HL-60/S4 treated with phorbol 12-myristate 13-acetate at 8.2 ng/mL for 4 days and 3 days (cell line): Measurements from ENCODE around the gene TBCE.

Experiments used
- in situ Hi-C: fragments of 300-500 bp; cut with MboI; formaldehyde crosslinking; loops from 2 replicates; pipeline ENCODE4 v1.15.0; 2022; ENCODE audit warnings: low sequenced_read_pairs

TBCE gene

DNA sequence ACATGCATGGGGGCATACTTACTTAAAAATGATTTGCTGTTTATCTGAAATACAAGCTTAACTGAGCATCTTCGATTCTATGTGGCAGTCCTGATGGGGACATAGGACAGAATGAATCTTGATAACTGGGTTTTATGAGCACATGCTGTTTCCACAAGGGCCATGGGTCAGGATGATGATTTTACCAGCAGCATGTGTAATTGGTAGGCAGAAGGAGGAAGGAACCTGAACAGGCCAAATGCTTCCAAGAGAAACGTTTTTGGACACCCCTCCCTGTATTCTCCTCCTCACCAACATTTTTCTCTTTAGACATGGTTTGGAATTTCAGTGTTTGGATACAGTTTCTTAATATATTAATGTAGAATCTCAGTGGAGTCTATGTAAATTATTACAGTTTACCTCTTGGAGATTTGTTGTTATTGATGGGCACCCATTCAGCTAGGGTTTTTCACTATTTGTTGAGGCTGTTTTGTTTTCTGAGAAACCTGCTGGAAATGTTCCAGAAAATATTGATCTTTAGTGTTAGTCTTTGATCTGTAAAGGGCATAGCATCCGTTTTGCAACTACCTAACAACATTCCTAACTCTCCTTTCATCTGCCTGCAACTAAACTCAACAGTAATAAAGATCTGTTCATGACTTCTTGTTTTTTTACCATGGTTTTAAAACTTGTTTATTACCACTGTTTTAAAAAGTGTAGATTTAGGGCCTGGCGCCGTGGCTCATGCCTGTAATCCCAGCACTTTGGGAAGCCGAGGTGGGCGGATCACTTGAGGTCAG, 42.0 kb downstream of the TBCE start:
- in situ Hi-C loops: loop anchor here (25.0 kb wide), 1 partner anchor 172 kb away; no protein-coding TSS in a partner anchor

DNA sequence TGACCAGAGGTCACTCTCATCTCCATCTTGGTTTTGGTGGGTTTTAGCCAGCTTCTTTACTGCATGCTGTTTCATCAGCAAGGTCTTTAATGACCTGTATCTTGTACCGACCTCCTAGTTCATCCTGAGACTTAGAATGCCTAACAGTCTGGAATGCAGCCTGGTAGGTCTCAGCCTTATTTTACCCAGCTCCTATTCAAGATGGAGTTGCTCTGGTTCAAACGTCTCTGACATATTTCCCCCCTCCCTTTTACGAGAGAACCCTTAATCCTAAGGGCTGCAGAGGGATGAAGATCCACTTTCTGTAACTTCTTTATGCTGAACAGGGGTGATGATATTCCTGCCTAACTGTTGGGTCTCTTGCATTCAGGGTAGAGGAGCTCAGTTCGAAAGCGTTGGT, 43.2 kb downstream of the TBCE start:
- in situ Hi-C loops: loop anchor here (25.0 kb wide), 1 partner anchor 173 kb away; no protein-coding TSS in a partner anchor

DNA sequence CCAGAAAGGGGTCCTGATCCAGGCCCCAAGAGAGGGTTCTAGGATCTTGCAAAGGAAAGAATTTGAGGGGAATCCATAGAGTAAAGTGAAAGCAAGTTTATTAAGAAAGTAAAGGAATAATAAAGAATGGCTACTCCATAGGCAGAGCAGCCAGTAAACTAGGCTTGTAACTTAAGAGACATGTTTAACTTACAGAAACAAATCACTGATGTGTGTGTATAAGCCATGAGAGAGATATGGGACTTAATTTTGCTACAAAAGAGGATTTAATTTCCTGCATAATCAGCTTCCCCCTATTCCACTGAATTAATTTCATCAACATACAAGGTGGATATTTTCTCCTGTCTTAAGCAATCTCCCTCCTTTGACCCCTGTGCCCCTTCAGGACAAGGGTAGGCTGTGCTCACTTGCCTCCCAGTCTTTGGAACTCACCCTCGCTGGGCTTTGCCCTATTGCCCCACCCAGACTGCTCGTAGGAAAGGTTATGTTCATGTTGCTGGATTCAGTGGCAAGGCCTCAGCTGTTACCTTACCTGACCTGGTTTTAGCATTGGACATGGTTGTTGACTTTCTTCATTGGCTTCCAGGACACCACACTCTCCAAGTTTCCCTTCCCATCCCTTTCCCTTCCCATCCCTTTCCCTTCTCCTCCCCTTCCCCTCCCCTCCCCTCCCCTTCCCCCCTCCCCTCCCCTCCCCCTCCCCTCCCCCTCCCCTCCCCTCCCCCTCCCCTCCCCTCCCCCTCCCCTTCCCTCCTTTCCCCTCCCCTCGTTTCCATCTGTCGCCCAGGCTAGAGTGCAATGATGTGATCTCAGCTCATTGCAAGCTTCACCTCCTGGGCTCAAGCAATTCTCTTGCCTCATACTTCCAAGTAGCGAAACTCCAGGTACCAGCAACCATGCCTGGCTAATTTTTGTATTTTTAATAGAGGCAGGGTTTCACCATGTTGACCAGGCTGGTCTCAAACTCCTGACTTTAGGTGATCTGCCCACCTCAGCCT, 44.6 kb downstream of the TBCE start:
- in situ Hi-C loops: loop anchor here (25.0 kb wide), 1 partner anchor 174 kb away; no protein-coding TSS in a partner anchor

DNA sequence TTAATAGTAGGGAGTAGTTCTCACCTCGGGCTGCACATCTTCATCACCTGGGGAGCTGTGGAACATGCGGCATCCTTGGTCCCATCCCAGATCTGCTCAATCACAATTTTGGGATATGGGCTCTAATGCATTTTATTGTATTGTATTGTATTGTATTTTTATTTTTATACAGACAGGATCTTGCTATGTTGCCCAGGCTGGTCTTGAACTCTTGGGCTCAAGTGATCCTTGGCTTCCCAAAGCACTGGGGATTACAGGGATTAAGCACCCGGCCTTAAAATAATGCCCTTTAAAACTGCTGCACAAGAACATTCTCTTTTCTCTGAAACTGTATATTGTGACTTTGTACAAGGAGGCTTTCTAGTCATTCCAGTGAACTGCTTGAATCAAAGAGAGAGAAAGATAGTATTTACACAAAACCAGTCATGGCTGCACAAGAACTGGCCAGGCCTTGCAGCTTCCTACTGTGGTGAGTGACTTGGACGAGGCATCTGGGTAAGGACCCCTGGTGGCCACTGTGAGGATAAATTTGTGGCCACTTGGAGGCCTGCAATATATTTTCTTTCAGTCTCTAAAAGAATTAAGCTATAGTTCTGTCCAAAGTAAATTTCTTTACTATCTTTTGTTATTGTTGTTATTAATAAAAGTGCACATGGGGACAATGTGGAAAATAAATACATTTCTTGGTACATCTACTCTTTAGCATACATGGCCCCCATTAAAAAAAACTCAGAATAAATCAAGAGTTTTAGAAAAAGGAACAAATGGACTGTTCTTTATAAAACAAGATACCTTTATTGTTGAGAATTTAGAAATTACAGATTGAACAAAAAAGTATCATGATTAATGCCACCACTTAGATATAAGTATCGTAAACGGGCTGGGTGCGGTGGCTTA, 48.0 kb downstream of the TBCE start:
- in situ Hi-C loops: loop anchor here (25.0 kb wide), 1 partner anchor 178 kb away; no protein-coding TSS in a partner anchor

DNA sequence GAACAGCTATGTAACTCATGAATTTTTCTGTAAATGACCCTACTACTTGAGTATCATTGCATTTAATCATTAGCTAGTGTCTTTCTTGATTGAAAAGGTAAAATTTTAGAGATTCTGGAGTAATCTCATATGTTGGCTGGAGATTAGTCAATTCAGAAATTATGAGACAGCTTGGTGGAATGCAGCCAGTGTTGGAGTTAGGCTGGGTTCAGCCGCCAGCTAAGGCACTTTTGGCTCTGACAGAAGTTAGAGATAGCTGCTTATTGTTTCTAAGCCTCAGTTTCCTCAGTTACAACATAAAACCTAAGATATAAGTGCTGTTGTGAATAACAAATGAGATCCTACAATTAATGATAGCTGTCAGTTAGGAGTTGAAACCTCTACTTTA, 49.4 kb downstream of the TBCE start:
- in situ Hi-C loops: loop anchor here (25.0 kb wide), 1 partner anchor 179 kb away; no protein-coding TSS in a partner anchor

DNA sequence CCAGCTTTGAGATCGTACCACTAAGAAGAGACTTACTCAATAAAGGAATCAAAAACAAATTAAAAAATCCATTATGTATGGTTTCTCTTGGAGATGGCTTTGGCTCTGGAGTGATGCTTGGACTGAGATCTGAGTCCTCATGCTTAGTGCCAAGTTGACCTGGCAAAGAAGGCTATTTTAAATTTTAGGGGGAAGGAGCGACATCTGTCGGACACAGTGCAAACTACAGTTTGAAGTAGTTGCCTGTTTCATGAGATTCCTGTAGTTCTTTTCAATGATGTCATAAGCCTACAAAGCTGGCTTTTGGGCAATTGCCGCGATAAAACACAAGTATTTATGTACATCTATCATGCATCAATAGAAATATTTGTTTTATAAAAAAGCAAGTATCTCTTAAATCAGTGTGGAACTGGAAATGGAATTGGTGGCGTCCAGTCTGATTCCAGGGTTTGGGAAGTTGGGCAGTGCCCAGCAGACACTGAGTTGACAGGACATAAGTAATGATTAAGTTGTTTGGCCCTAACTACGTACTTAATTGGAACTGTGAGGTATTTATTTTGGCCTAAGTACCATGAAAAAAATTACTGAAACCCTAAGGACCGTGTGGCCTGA, 50.0 kb downstream of the TBCE start:
- in situ Hi-C loops: loop anchor here (25.0 kb wide), 1 partner anchor 180 kb away; no protein-coding TSS in a partner anchor

DNA sequence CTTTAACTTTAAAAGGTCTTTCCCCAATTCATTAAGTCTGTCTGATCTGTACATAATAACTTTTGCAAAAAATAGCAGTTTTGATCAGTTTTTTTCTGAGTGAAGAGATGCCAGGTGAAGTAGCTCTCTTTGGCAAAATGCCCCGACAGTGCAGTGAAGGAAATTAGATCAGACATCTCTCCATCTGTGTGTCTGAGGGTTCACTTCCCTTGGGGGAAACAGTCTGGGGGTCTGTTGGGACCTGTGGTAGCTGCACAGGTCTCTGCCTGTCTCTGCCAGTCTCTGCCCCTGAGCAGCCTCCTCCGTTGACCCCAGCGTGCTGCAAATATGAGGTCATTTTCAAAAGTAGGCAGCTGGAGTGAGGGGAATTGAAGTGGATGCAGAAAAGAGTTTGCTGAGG, 54.5 kb downstream of the TBCE start:
- in situ Hi-C loops: loop anchor here (25.0 kb wide), 1 partner anchor 184 kb away; no protein-coding TSS in a partner anchor

DNA sequence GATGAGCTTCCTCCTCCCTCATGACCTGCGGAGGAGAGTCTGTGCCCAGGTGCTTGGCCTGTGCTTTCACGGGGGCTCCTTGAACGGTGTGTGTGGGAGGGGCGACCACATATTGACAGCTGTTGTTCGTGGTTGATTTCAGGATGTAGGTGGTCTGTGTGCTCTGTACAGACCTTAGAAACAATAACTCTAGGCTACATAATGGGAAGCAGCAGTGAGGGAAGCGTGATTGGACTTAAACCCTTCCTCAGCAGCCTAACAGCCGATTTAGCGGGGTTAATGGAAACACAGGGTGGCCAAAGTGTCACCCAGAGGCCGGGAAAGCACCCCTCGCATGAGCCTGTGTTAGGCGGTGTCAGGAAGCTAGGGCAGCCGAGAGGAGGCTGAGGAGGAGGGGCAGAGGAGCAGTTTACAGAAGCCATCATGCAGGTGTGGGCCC, 56.0 kb downstream of the TBCE start:
- in situ Hi-C loops: loop anchor here (25.0 kb wide), 1 partner anchor 186 kb away; no protein-coding TSS in a partner anchor

DNA sequence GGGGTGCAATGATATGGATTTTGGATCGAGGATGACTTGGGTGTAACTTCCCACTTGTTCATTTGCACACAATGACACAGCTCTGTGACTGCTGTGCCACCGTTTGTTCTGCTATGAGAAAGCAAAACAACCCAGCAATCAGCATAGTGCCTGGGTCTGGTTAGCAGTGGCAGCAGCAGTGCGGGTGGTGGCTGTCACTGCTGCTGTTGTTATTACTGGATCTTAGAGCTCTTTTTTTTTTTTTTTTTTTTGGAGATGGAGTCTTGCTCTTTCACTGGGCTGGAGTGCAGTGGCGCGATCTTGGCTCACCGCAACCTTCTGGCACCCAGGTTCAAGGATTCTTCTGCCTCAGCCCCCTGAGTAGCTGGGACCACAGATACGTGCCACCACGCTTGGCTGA, 56.9 kb downstream of the TBCE start:
- in situ Hi-C loops: loop anchor here (25.0 kb wide), 1 partner anchor 187 kb away; no protein-coding TSS in a partner anchor

DNA sequence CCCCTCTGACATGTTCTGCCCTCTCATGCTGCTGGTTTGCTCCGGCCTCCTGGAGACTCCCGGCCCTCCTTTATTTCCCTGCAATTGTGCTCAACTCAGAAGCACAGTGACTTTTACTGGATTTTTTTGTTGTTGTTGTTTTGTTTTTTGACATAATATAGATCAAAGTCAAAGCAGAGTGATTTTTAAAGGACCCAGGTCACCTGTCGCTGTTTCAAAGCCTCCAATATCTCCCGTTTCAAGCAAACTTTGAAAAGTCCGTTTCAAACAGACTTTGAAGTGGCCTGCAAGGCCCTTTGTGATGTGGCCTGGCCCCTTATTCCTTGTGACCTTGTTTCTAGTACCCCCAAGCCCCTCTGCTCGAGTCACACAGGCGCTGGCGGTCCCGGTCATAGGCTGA, 58.1 kb downstream of the TBCE start:
- in situ Hi-C loops: no loop called here

DNA sequence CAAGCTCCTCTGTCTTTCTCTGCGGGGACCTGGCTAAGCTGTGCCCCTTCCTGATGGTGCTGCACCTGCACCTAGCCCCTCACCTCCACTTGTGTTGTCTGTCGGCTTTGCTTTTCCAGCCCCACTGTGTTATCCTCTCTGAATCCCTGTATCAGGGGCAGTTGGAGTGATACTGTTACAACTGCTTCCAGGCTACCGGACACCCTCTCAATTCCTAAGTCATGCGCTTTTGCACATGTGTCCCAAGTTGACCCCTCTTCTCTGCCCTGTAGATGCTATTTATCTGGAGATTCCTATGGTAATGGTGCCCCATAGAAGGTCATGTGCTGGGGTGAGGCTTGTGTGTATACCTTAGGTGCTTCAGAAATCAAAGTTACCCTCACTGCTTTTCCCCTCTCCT, 58.9 kb downstream of the TBCE start:
- in situ Hi-C loops: no loop called here

DNA sequence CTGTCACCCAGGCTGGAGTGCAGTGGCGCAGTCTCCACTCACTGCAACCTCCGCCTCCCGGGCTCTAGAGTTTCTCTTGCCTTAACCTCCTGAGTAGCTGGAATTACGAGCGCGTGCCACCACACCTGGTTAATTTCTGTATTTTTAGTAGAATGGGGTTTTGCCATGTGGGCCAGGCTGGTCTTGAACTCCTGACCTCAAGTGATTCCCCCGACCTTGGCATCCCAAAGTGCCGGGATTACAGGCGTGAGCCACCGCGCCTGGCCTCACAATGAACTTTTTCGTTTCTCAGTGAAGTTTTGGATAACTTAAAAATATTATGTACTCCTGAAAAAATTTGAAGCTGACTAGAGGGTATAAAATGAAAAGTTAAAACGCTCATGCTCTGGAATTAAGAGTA, 59.5 kb downstream of the TBCE start:
- in situ Hi-C loops: no loop called here

DNA sequence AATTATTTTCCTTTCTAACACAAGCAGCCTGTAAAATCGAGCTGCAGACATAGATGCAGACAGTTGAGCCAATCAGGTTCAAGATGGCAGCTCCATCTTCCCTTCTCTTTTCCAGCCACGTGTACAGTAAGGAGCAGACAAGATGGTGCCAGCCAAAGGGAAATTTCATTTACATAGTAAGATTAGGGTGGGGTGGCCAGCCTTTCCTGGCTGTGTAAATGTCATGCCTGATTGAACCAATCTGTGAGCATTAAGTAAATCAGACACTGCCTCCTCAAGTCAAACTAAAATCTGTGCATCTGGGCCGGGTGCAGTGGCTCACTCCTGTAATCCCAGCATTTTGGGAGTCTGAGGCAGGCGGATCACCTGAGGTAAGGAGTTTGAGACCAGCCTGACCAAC, 60.2 kb downstream of the TBCE start:
- in situ Hi-C loops: no loop called here

DNA sequence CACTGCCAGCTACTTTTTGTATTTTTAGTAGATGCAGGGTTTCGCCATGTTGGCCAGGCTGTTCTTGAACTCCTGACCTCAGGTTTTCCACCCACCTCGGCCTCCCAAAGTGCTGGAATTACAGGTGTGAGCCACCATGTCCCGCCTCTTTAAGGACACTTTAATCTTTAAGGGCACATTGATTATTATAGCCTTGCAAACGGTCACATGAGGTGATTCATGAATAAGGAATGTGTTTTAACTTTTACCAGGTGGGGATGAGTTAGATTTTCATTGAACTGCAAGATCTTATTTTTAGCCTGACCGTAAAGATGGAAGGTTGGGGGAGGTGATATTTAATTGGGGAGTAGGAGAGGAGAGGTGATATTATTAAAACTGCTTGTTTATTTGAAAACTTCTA, 61.9 kb downstream of the TBCE start:
- in situ Hi-C loops: no loop called here

DNA sequence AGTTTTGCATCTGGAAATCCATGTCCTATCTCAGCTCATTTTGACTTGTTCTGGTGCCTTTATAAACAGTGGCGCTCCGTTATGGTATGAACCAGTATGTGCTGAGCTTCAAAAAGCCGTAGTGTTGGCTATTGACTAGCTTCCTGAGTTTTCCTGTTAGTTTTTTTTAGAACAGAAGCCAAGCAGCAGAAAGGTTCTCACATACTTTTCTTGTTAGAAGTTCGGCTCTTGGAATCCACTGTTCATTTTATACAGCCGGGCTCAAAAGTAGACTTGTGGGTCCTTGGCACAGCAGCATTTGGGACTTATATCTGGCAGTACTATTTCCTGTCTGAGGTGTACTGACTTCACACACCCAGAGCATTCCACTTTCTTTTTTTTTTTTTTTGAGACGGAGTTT, 63.8 kb downstream of the TBCE start:
- in situ Hi-C loops: no loop called here

DNA sequence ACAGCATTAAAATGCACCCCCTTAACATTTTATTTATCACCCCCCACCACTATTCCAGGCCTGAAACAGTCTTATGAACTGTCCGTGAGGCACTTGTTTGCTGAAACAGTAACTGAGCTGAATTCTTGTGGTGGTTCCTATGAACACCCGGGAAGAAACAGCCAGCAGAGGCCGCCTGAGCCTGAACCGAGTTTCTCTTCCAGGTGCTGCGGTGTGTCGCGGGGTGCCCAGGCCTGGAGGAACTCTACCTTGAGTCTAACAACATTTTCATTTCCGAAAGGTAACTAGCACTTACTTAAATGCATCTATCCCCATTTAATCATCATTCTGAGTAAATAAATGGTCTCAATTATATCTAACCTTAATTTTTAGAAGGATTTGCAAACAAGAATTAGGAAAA, 66.8 kb downstream of the TBCE start:
- in situ Hi-C loops: no loop called here

DNA sequence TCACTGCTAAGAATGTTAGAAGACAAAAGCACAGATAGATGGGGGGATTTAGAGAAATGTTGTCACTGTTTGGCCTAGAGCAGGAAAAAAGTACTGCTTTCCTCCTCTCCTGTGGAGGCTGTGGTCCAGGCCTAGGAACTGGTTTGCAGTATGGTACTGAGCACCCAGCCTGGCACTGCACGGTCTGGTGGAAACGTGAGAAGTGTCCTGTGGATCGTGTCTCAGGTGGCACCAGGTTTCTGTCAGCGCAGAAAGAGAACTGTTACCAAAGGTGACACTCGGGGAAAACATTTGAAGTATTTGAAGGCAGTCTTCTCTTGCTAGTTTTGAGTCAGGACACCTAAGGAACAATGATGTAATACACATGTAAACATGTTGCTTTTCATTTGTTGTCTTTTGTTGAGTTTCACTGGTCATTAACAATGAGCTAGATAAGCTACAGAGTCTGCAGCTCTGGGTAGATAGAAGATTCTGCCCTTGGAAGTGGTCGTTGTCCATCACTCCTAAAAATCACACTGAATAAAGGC, 74.0 kb downstream of the TBCE start:
- in situ Hi-C loops: no loop called here

DNA sequence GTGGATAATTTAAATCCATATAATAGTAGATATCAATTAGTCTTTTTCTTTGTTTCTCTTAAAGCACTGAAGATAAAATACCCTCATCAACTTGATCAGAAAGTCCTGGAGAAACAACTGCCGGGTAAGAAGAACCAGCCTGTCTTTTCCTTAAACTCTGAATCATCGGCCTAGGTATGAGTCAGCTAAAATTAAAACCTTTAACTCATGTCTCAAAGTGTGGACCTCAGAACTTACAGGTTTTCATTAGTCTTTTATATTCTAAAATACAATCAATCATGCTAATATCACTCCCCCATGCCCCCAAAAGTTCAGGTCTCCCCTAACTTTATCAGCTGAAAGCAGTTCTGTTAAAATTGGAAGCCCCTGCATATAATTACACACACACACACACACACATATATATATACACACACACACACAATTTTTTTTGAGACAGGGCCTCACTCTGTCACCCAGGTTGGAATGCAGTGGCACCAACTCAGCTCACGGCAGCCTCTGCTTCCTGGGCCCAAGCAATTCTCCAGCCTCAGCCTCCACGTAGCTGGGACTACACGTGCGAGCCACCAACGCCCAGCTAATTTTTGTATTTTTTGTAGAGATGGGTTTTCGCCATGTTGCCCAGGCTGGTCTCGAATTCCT, 75.7 kb downstream of the TBCE start:
- in situ Hi-C loops: no loop called here

DNA sequence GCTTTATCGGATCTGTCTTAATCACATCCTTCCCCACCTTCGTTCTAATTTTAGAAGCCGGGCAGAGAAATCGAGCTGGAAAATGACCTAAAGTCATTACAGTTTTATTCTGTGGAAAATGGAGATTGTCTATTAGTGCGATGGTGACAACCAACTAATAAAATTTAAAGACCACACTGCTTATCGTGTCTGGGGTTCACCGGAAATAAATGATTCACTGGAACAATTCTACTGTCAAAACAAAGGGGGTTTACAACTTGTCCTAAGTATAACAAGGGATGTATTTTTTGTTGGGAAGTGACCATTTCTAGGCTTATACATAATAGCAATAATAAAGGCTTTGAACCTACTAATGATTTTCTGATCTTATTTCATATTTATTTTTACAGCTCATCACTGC, 81.4 kb downstream of the TBCE start:
- in situ Hi-C loops: no loop called here
